Measurements from ENCODE around the gene BRI3BP. TPM values are rescaled to one million over a fixed set of nuclear protein-coding genes. Genes with fewer than 3 reads are reported as not detected.

BRI3BP gene
- total RNA-seq, 1 experiment from 2014 or later: 19.4 TPM

GRCh38 chr12:125023065-125023464, 29.6 kb downstream of the BRI3BP start:
- CTCF ChIA-PET: no interaction called here
- no TSS peak for BruUV-seq (replicated peaks)
- intact Hi-C loops (cut with micrococcal nuclease; ENCODE audit: unreplicated experiment): no loop called here

GRCh38 chr12:125024949-125025563, 31.6 kb downstream of the BRI3BP start:
- Histone ChIP-seq H3K9me2 (ENCODE audit: insufficient read depth) (no peaks in the 10 kb centered on the region), H3K9me3 (ENCODE audit: insufficient read depth, low read depth) (no peaks in the 10 kb centered on the region), H2AFZ (no peak overlapping the region), H3K4me2 (no peak overlapping the region), H3K79me2 (ENCODE audit: low read depth) (no peaks in the 10 kb centered on the region), H3K4me1 (replicated peaks; ENCODE audit: insufficient read depth) (no peaks in the 10 kb centered on the region), H3K4me3 (no peak overlapping the region), H3K27ac (no peak overlapping the region), H3K36me3 (ENCODE audit: low read depth) (no peaks in the 10 kb centered on the region), H3F3A (ENCODE audit: insufficient read depth, low read depth) (no peaks in the 10 kb centered on the region), H4K20me1 (ENCODE audit: insufficient read depth) (no peaks in the 10 kb centered on the region), H3K27me3 (ENCODE audit: insufficient read depth, low read depth) (no peaks in the 10 kb centered on the region)
- POLR2A ChIA-PET (ENCODE audit: unreplicated experiment): no interaction called here
- no peak for DNase-seq
- TF ChIP-seq EZH2 (IDR thresholded peaks at IDR 0.05; ENCODE audit: low read depth) (no peak), CTCF (conservative IDR thresholded peaks at IDR 0.05) (no peak)
- BruUV-seq (replicated peaks): no TSS peak
- CTCF ChIA-PET: no interaction called here
- intact Hi-C loops (cut with micrococcal nuclease; ENCODE audit: unreplicated experiment): no loop called here

More at GRCh38 chr12:125023065-125023464, 29.6 kb downstream of the BRI3BP start:
- no peak for DNase-seq
- H3K4me1 ChIP-seq (replicated peaks; ENCODE audit: insufficient read depth): no peaks in the 10 kb centered on the region
- no peaks in the 10 kb centered on the region for H3K9me2 ChIP-seq (ENCODE audit: insufficient read depth)
- H3K4me2 ChIP-seq: no peak overlapping the region
- POLR2A ChIA-PET (ENCODE audit: unreplicated experiment): no interaction called here
- TF ChIP-seq CTCF (conservative IDR thresholded peaks at IDR 0.05) (no peak), EZH2 (IDR thresholded peaks at IDR 0.05; ENCODE audit: low read depth) (no peak)
- no peak overlapping the region for H2AFZ ChIP-seq
- no peaks in the 10 kb centered on the region for H3F3A ChIP-seq (ENCODE audit: insufficient read depth, low read depth)
- no peaks in the 10 kb centered on the region for H3K27me3 ChIP-seq (ENCODE audit: insufficient read depth, low read depth)
- H3K36me3 ChIP-seq (ENCODE audit: low read depth): no peaks in the 10 kb centered on the region
- no peak overlapping the region for H3K4me3 ChIP-seq
- H3K27ac ChIP-seq: no peak overlapping the region
- no peaks in the 10 kb centered on the region for H4K20me1 ChIP-seq (ENCODE audit: insufficient read depth)
- H3K79me2 ChIP-seq (ENCODE audit: low read depth): no peaks in the 10 kb centered on the region
- H3K9me3 ChIP-seq (ENCODE audit: insufficient read depth, low read depth): no peaks in the 10 kb centered on the region

GRCh38 chr12:125025606-125026235, 32.3 kb downstream of the BRI3BP start:
- TF ChIP-seq CTCF (conservative IDR thresholded peaks at IDR 0.05) (no peak), EZH2 (IDR thresholded peaks at IDR 0.05; ENCODE audit: low read depth) (no peak)
- BruUV-seq (replicated peaks): no TSS peak
- Histone ChIP-seq H4K20me1 (ENCODE audit: insufficient read depth) (no peaks in the 10 kb centered on the region), H3K27ac (no peak overlapping the region), H3K36me3 (ENCODE audit: low read depth) (no peaks in the 10 kb centered on the region), H2AFZ (no peak overlapping the region), H3K9me3 (ENCODE audit: insufficient read depth, low read depth) (no peaks in the 10 kb centered on the region), H3K9me2 (ENCODE audit: insufficient read depth) (no peaks in the 10 kb centered on the region), H3K4me2 (no peak overlapping the region), H3K27me3 (ENCODE audit: insufficient read depth, low read depth) (no peaks in the 10 kb centered on the region), H3K4me3 (no peak overlapping the region), H3F3A (ENCODE audit: insufficient read depth, low read depth) (no peaks in the 10 kb centered on the region), H3K79me2 (ENCODE audit: low read depth) (no peaks in the 10 kb centered on the region), H3K4me1 (replicated peaks; ENCODE audit: insufficient read depth) (no peaks in the 10 kb centered on the region)
- ChIA-PET CTCF (no interaction called here), POLR2A (ENCODE audit: unreplicated experiment) (no interaction called here)
- intact Hi-C loops (cut with micrococcal nuclease; ENCODE audit: unreplicated experiment): no loop called here
- no peak for DNase-seq
